ENCODE results near the gene HEATR5B.
"Not testable (repeated sequence)": the region's sequence is repeated elsewhere in the genome, so short reads cannot be mapped to it uniquely, and the experiment has no call there.

Gene HEATR5B

DNA sequence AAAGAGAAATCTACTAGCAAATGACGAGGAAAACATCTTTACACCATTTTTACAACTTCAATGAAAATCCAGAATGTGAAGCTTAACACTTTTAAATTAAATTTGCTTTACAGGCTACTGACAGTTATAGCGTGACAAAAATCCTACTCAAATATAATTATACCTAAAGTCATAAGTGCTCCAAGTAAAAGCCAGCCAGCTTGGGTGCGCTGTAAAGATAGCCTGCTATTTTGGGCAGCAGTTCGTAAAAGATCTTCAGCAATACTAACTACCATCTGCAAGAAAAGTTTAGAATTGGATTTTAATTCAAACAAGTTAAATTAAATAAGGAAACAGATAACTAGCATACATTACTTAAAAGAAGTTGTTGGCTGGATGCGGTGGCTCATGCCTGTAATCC is 22.4 kb downstream of the HEATR5B start:
- no peak for DNase-seq (ENCODE audit: low read depth in 3 of 3)

DNA sequence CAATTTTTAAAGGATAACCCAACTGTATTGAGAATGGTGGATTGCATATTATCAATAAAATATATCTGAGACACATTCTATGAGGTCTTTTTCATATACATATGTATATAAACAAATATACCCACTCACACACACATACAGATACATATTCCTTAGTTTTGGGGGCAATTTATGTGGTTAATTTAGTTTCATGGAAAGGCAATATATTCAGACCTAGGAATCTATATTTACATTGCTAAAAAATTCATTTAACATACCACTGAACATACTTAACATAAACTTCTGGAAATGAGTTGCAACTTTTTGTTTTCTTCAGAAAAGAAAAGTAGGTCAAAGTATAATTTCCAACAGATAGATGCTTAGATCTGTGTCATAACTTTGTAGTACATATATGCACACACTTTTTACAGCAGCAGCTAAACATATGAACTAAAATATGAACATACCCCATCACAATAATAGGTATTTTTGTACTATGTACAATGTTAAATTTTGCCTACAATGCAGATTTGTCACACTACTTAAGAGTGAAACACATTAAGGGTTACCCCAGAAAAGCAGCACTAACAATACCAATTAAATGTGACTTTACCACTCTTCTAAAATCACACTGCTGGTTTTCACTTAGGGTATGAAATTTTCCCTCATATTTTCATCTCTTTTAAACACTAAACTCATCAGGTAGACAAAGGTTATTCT is 23.0 kb downstream of the HEATR5B start:
- no peak for DNase-seq (ENCODE audit: low read depth in 3 of 3)

DNA sequence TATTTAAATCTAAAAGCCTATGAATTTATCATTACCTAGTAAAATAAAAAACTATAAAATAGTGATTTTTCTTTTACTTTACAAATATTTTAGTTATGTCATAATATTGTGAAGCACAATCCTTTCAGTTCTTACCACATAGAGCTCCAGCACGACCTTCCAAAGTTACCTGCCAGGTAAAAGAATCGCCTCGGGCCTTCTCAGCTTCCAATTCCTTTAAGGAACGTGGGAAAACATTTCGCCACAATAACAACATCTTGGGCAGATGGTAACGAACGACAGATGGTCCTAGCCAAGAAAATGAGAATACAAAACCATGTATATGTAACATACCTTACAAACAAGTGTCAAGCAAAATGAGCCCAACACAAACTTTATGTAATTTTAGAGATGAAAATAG is 23.7 kb downstream of the HEATR5B start:
- DNase-seq (ENCODE audit: low read depth in 3 of 3) = no peak

DNA sequence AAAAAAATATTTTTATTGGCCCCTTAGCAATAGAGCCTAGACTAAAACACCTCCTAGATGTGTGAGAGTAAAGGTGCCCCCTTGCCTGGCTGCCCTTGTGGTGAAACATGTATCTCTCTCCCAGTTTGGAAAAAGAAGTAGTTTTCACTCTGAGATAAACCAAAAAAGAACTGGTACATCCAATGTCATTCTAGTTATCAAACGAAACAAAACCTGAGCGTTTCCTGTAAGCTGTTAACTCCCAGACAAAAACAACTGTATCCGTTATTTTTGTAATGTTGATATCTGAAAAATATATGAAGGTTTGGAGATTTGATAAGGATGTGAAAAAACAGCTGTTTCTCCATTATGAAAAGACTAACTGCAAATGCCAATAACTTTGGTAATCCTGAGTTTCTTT is 24.3 kb downstream of the HEATR5B start:
- no peak for DNase-seq (ENCODE audit: low read depth in 3 of 3)

DNA sequence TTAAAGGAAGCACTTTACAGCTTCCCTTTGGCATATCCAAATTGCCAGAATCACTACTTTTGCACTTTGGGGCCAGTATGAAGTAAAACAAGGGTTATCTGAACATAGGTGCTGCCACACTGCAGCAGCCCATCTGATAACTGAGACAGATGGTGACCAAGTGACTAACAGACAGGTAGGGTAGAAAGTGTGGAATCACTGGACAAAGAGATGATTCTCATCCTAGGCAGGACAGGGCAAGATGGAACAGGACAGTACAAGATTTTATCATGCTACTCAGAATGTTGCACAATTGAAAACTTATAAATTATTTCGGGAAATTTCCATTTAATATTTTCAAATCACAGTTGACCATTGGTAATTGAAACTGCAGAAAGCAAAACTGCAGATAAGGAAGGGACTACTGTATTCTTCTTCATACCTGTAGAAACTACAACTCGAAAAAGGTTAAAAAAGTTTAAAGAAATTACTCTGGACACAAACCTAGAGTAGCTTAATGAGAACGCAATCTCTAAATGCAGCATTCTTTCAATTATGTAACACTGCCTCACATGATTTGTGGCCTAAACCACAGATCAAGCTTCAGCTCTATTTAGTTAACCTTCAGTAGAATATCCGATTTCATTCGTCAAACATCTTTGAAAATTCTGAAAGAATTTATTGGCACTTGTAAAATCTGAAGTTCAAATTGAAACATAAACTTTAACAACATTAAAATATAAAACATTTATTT is 31.4 kb downstream of the HEATR5B start:
- no peak for DNase-seq (ENCODE audit: low read depth in 3 of 3)

DNA sequence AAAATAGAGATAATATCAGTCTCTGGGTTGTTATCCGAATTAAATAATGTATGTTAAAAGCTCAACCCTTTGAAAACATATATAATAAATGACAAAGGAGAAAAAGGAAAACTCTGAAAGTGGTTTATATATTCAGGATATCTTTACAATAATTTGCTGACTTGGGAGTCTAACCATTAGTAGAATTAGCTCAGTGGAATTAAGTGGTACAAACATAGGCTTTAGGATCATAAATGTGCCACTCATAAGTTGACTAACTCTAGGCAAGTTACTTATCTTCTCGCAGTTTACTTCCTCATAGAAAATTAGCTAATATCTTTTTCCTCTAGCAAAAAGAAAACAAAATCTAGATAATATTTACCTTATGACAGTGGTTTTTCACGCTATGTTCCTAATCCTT is 44.6 kb downstream of the HEATR5B start:
- no peak for DNase-seq (ENCODE audit: low read depth in 3 of 3)

- DNase-seq (ENCODE audit: low read depth in 3 of 3) = no peak
These were observed 46.4 kb downstream of the HEATR5B start for GRCh38 chr2:37037771-37038170.

DNA sequence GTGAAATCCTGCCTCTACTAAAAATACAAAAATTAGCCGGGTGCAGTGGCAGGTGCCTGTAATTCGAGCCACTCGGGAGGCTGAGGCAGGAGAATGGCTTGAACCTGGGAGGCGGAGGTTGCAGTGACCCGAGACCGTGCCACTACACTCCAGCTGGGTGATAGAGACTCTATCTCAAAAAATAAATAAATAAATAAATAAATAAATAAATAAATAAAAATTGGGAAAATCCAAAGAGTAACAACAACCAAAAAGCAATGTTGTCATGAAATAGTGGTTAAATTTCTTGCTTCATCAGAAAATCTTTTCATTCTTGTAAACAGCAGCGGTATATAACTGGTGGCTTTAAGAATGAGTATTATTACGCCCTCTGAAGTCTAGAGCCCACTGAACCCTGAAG is 54.4 kb downstream of the HEATR5B start:
- DNase-seq (ENCODE audit: low read depth in 3 of 3) = no peak

- no peak for DNase-seq (ENCODE audit: low read depth in 3 of 3)
These were observed 58.1 kb downstream of the HEATR5B start for GRCh38 chr2:37026050-37026449.

DNA sequence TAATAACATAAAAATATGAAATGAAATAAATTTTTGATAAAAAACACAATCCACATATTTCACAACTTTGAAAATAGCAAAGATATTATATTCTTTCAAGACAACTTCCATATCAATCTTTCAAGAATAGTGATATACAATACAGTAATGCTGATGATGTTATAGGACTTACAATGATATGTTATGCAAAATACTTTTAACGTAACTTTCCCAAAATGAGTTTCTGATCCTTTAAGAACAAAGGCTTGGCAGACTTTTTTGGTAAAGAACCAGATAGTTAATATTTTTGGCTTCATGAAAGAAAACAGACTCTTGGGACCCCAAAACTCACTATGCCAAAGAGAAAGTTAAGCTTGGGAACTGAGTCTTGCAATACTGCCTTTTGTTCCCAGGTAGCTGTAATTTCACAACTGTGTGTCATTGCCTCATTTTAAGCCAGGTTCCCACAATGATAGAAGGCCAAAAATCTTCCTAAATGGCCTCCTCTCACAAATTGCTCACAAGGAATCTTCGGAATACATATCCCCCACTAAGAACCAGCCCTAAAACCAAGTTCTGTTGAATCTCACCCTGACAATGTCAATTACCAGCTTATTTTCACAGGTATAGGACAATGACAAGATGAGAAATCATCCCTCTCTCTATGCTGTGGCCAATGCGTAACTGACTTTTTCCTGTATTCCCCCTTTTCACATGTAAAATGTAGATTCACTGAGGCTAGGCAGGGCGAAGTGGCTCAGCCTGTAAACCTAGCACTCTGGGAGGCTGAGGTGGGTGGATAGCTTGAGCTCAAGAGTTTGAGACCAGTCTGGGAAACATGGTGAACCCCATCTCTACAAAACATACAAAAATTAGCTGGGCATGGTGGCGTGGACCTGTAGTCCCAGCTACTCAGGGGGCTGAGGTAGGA is 63.0 kb downstream of the HEATR5B start:
- no peak for DNase-seq (ENCODE audit: low read depth in 3 of 3)

GRCh38 chr2:37020212-37020886 is 63.8 kb downstream of the HEATR5B start:
- no peak for DNase-seq (ENCODE audit: low read depth in 3 of 3)

DNA sequence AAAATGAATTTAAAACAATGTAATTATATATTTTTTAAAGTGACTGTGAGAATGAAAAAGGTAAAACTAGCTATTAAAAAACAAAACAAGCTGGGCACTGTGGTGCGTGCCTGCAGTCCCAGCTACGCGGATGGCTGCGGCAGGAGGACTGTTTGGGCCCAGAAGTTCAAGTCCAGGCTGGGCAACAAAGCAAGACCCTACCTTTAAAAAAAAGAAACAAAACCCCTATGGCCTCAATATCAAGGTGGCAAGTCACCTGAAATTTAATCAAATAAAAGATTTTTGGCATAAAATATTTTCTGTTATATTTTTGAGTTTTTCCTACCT is 70.9 kb downstream of the HEATR5B start:
- DNase-seq (ENCODE audit: low read depth in 3 of 3) = no peak

DNA sequence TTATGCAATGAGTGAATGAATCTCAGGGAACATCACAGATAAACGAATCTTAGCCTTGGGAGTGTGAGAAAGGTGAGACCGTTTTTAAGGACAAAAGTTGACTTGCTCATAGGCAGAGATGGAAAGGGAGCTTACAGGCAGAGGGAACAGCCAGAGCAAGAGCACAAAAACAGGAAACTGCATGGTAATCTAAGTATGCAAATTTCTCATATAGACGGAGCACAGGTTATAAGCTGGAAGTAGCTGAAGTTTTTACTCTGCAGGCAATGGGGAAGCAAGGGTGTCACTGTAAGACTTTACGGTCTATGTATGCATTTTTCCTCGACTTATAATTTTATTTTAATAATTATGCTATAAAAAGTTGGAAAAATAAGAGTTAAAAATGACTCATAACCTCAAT is 73.0 kb downstream of the HEATR5B start:
- no peak for DNase-seq (ENCODE audit: low read depth in 3 of 3)

DNA sequence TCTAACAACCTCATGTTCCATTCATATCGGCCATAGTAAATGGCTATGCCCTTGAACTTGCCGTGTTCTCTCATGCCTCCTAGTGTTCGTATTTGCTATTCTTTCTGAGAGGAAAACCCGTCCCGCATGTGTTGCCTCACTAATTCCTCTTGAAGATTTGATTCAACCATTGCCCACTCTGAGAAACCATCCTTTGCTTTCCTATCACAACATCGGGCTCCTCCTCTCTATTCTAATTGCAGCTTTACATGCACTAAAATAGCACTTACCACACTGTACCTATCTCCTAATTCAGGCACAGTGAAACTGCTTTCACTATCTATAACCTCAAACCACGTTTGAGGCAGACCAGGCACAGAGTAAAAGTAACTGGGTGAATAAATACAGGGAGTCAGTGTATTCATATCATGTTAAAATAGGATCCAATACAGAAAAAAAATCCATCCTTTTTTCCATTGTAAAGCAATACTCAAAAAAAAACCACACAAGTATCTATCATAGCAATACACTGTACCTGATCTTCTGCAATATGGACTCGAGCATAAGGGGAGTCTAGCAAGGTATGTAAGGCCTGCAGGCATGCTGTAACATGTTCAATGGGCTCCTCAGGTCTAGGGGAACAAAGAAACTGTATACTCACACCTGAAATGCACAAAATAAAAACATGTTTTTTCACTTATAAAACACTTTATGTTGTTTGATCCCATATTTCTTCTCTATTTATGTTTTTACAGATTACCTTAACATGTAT is 78.9 kb downstream of the HEATR5B start:
- no peak for DNase-seq (ENCODE audit: low read depth in 3 of 3)

- no peak for DNase-seq (ENCODE audit: low read depth in 3 of 3)
These were observed 83.1 kb downstream of the HEATR5B start for GRCh38 chr2:37000988-37001556.

DNA sequence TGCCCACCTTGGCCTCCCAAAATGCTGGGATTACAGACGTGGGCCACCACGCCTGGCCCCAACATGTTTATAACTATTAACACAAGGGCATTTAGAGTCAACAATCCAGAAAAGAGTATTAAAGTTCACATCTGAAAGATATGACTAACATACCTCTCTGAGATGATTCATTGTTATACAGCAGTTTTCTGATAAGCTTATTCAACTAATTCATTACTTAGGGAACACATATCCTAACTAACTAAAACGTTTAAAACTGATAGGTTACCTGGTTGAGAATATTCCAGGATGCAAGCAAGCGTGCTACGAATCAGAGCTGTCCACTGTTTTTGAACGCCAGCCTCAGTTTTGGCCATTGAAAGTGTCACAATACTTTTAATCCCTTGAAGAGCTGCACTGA is 83.9 kb downstream of the HEATR5B start:
- DNase-seq (ENCODE audit: low read depth in 3 of 3) = no peak

DNA sequence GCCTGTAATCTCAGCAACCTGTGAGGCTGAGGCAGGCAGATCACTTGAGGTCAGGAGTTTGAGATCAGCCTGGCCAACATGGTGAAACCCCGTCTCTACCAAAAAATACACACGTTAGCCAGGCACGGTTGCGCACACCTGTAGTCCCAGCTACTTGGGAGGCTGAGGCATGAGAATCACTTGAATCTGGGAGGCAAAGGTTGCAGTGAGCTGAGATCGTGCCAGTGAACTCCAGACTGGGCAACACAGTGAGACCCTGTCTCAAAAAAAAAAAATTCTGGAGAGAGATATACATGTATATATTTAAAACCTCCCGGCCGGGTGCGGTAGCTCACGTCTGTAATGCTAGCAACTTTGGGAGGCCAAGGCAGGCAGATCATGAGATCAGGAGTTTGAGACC is 84.8 kb downstream of the HEATR5B start:
- not testable (repeated sequence) for DNase-seq (ENCODE audit: low read depth in 3 of 3)

DNA sequence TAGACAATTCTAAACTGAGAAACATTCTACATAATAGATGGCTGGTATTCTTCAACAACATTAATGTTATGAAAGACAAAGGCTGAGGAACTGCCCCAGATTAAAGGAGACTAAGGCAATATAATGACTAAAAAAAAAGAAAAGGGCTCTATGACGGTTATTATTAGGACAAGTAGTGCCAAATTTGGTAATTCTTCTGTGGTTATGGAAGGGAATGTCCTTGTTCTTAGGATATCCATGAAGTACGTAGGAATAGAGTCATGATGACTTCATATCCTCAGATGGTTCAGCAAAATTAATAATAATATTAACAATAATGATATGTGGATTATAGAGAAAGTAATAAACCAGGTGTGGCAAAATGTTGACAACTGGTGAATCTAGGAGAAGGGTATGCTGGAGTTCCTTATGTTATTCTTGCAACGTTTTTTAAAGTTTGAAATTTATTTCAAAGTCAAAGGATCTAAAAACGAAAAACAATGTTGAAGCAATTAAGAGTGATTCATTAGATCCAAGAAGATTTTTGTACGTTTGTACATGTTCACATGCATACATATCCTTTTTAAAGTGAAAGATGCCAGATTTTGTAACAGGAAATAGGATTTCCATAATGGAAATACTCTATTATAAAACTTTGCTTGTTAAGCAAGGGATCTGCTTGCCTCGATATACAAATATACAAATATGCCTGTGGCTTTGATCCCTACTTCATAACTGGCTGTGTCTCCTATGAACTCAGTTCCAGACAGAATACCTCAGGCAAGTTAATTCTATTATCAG is 90.1 kb downstream of the HEATR5B start:
- no peak for DNase-seq (ENCODE audit: low read depth in 3 of 3)

DNA sequence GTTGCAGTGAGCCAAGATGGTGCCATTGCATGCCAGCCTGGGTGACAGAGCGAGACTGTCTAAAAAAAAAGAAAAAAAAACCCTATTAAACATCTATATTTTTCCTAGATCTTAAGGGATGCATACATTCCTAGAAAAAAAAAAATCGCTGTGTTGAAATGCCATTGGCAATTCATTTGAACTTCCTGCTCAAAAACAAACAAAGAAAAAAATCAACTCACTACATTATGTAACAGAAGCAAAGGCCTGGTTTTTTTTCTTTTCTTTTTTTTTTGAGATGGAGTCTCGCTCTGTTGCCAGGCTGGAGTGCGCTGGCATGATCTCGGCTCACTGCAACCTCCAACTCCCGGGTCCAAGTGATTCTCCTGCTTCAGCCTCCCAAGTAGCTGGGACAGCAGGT is 96.2 kb downstream of the HEATR5B start:
- DNase-seq (ENCODE audit: low read depth in 3 of 3) = no peak

DNA sequence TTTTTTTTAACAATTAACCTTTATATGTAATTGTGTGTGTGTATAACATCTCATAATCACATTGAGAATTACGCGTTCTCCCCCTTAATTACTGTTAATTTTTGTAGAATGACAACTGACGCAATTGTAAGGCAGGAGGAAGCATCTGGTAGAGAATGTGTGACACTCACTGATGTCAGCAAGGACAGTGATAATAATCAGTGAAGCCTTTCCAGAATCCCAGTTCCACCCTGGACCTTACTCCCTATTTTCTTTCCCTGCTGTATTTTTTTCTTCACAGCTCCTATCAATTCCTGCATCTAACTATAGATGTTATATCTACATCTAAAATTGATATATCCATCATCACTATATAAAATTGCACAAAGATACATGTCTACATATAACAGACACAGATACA is 101.7 kb downstream of the HEATR5B start:
- DNase-seq (ENCODE audit: low read depth in 3 of 3) = no peak
